HepG2 (cell line): ENCODE measurements around the gene SLC25A44. TPM values are rescaled to one million over a fixed set of nuclear protein-coding genes. Genes with fewer than 3 reads are reported as not detected.

Experiments
- AKAP8 ChIP-seq: sonication (generic); formaldehyde crosslinking; IDR thresholded peaks from 2 replicates; pipeline ENCODE4 v1.5.1; 2020; ENCODE audit warnings: mild to moderate bottlenecking, missing genetic modification reagents
- BCL6 ChIP-seq: IDR thresholded peaks from 2 replicates; pipeline ENCODE4 v1.6.1; 2016; ENCODE audit warnings: missing genetic modification reagents, missing compliant biosample characterization
- EED ChIP-seq: sonication (generic); formaldehyde crosslinking; IDR thresholded peaks from 2 replicates; pipeline ENCODE4 v1.5.0; 2020; ENCODE audit warnings: mild to moderate bottlenecking, missing genetic modification reagents
- HNRNPH1 ChIP-seq: fragments of 200-400 bp; formaldehyde crosslinking; optimal IDR thresholded peaks from 2 replicates; pipeline ENCODE3; 2017; ENCODE audit warnings: mild to moderate bottlenecking, low read depth, low read length
- HNRNPK ChIP-seq: fragments of 200-400 bp; formaldehyde crosslinking; IDR thresholded peaks from 2 replicates; pipeline ENCODE4 v1.6.1; 2018; ENCODE audit warnings: low read length, low read depth, moderate library complexity, mild to moderate bottlenecking; ENCODE audit not compliant: poor library complexity, severe bottlenecking
- MIXL1 ChIP-seq: IDR thresholded peaks from 2 replicates; pipeline ENCODE4 v1.6.1; 2016
- NFE2 ChIP-seq: sonication (generic); formaldehyde crosslinking; IDR thresholded peaks from 2 replicates; pipeline ENCODE4 v1.4.0; 2020; ENCODE audit warnings: missing genetic modification reagents
- NONO ChIP-seq, 2 experiments: fragments of 450-650 bp in 1 of 2; sonication (generic) in 1 of 2; formaldehyde crosslinking in 1 of 2; IDR thresholded peaks in 1 of 2; conservative IDR thresholded peaks in 1 of 2; 2 replicates each; pipeline versions ENCODE4 v1.6.1 to v1.8.0; 2017 to 2022; ENCODE audit warnings: mild to moderate bottlenecking in 1 of 2, missing genetic modification reagents in 1 of 2, moderate library complexity in 1 of 2
- NRL ChIP-seq: sonication (generic); formaldehyde crosslinking; IDR thresholded peaks from 2 replicates; pipeline ENCODE4 v1.5.0; 2020; ENCODE audit warnings: missing genetic modification reagents, mild to moderate bottlenecking, moderate library complexity, borderline replicate concordance
- PHF21A ChIP-seq: sonication (generic); formaldehyde crosslinking; IDR thresholded peaks from 2 replicates; pipeline ENCODE4 v1.5.0; 2020; ENCODE audit warnings: mild to moderate bottlenecking, missing genetic modification reagents
- ZBTB26 ChIP-seq: IDR thresholded peaks from 2 replicates; pipeline ENCODE4 v1.6.1; 2016; ENCODE audit warnings: missing compliant biosample characterization, missing genetic modification reagents, borderline replicate concordance
- ZNF235 ChIP-seq: sonication (generic); formaldehyde crosslinking; IDR thresholded peaks from 2 replicates; pipeline ENCODE4 v1.8.1; 2023; ENCODE audit warnings: mild to moderate bottlenecking, missing genetic modification reagents, borderline replicate concordance
- ZSCAN25 ChIP-seq: sonication (generic); formaldehyde crosslinking; IDR thresholded peaks from 2 replicates; pipeline ENCODE4 v1.8.0; 2022; ENCODE audit warnings: mild to moderate bottlenecking, missing genetic modification reagents
- polyA plus RNA-seq, 8 experiments: library from polyadenylated mRNA; depleted of rRNA in 3 of 8; stranded (reverse) in 7 of 8; unstranded in 1 of 8; fragments of >200 nt; fragmentation: Illumina TruSeq in 4 of 8; extraction: Trizol in 4 of 8; gene quantifications; 2 replicates each; pipeline versions ENCODE4 v1.2.1 to v1.2.3, GENCODE V29; 2011 to 2016; ENCODE audit warnings: low read depth in 4 of 8, missing spikeins in 1 of 8, mixed read lengths in 1 of 8; ENCODE audit not compliant: insufficient read depth in 1 of 8
- total RNA-seq, 5 experiments: library from RNA; depleted of rRNA; stranded (reverse); fragments of >200 nt; fragmentation: Illumina TruSeq; extraction: Trizol; gene quantifications; 2 replicates each; pipeline ENCODE4 v1.2.3, GENCODE V29; 2016; ENCODE audit warnings: low read depth in 1 of 5
- TF ChIP-seq, protein P1 (sequence below): sonication (generic); formaldehyde crosslinking; IDR thresholded peaks from 2 replicates; pipeline ENCODE4 v1.4.0; 2020; ENCODE audit warnings: missing genetic modification reagents, low read depth, mild to moderate bottlenecking, borderline replicate concordance
- TF ChIP-seq, protein P2 (sequence below): sonication (generic); formaldehyde crosslinking; IDR thresholded peaks from 2 replicates; pipeline ENCODE4 v1.5.0; 2020; ENCODE audit warnings: missing genetic modification reagents, mild to moderate bottlenecking, borderline replicate concordance
- TF ChIP-seq, protein P3 (sequence below): sonication (generic); formaldehyde crosslinking; IDR thresholded peaks from 2 replicates; pipeline ENCODE4 v1.4.0; 2020; ENCODE audit warnings: missing genetic modification reagents
- TF ChIP-seq, protein P4 (sequence below): sonication (generic); formaldehyde crosslinking; IDR thresholded peaks from 2 replicates; pipeline ENCODE4 v1.4.0; 2020; ENCODE audit warnings: low read depth, mild to moderate bottlenecking, missing genetic modification reagents
- TF ChIP-seq, protein P5 (sequence below): sonication (generic); formaldehyde crosslinking; IDR thresholded peaks from 2 replicates; pipeline ENCODE4 v1.5.0; 2020; ENCODE audit warnings: mild to moderate bottlenecking, missing genetic modification reagents, borderline replicate concordance

SLC25A44 gene
- total and polyA plus RNA-seq, 2 of the 13 experiments (the other 11 are each of a cell fraction or from before 2014, with no cell fraction given): 10.7 to 13.4 TPM

- TF ChIP-seq NONO (IDR thresholded peaks at IDR 0.05) (no peak), NONO (CRISPR knock-in tag; conservative IDR thresholded peaks at IDR 0.05) (no peak; the same call in 1 of the 2 replicates), ZNF235 (CRISPR knock-in tag) (0 out of 2 replicates have a peak, but pooled peaks have one; percentile 49), PHF21A (CRISPR knock-in tag) (no peak), ZBTB26 (CRISPR knock-in tag) (no peak), NRL (CRISPR knock-in tag) (no peak), EED (peak; percentile 58; the same call in 1 of the 2 replicates), AKAP8 (peak; percentile 93), BCL6 (CRISPR knock-in tag) (no peak), ZSCAN25 (CRISPR knock-in tag) (no peak), NFE2 (CRISPR knock-in tag) (no peak), MIXL1 (CRISPR knock-in tag) (no peak), HNRNPH1 (no peak), HNRNPK (peak; percentile 22)
- TF ChIP-seq, protein P1, sequence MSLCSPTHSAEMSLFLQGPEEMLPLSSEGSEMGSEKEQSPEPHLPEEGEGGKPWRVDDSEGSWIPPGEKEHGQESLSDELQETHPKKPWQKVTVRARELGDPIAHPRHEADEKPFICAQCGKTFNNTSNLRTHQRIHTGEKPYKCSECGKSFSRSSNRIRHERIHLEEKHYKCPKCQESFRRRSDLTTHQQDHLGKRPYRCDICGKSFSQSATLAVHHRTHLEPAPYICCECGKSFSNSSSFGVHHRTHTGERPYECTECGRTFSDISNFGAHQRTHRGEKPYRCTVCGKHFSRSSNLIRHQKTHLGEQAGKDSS: 0 out of 2 replicates have a peak, but pooled peaks have one; percentile 45
- TF ChIP-seq, protein P2, sequence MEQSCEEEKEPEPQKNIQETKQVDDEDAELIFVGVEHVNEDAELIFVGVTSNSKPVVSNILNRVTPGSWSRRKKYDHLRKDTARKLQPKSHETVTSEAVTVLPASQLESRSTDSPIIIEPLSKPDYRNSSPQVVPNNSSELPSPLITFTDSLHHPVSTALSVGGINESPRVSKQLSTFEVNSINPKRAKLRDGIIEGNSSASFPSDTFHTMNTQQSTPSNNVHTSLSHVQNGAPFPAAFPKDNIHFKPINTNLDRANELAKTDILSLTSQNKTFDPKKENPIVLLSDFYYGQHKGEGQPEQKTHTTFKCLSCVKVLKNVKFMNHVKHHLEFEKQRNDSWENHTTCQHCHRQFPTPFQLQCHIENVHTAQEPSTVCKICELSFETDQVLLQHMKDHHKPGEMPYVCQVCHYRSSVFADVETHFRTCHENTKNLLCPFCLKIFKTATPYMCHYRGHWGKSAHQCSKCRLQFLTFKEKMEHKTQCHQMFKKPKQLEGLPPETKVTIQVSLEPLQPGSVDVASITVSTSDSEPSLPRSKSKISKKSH (CRISPR knock-in tag): peak; percentile 79; the same call in 1 of the 2 replicates
- TF ChIP-seq, protein P3, sequence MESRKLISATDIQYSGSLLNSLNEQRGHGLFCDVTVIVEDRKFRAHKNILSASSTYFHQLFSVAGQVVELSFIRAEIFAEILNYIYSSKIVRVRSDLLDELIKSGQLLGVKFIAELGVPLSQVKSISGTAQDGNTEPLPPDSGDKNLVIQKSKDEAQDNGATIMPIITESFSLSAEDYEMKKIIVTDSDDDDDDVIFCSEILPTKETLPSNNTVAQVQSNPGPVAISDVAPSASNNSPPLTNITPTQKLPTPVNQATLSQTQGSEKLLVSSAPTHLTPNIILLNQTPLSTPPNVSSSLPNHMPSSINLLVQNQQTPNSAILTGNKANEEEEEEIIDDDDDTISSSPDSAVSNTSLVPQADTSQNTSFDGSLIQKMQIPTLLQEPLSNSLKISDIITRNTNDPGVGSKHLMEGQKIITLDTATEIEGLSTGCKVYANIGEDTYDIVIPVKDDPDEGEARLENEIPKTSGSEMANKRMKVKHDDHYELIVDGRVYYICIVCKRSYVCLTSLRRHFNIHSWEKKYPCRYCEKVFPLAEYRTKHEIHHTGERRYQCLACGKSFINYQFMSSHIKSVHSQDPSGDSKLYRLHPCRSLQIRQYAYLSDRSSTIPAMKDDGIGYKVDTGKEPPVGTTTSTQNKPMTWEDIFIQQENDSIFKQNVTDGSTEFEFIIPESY: no peak
- TF ChIP-seq, protein P4, sequence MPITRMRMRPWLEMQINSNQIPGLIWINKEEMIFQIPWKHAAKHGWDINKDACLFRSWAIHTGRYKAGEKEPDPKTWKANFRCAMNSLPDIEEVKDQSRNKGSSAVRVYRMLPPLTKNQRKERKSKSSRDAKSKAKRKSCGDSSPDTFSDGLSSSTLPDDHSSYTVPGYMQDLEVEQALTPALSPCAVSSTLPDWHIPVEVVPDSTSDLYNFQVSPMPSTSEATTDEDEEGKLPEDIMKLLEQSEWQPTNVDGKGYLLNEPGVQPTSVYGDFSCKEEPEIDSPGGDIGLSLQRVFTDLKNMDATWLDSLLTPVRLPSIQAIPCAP: 0 out of 2 replicates have a peak, but pooled peaks have one; percentile 61
- TF ChIP-seq, protein P5, sequence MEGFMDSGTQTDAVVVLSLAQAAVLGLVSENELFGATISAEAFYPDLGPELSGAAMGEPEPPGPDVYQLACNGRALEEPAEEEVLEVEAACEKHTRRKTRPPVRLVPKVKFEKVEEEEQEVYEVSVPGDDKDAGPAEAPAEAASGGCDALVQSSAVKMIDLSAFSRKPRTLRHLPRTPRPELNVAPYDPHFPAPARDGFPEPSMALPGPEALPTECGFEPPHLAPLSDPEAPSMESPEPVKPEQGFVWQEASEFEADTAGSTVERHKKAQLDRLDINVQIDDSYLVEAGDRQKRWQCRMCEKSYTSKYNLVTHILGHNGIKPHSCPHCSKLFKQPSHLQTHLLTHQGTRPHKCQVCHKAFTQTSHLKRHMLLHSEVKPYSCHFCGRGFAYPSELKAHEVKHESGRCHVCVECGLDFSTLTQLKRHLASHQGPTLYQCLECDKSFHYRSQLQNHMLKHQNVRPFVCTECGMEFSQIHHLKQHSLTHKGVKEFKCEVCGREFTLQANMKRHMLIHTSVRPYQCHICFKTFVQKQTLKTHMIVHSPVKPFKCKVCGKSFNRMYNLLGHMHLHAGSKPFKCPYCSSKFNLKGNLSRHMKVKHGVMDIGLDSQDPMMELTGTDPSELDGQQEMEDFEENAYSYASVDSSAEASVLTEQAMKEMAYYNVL: 0 out of 2 replicates have a peak, but pooled peaks have one; percentile 56
Measured at GRCh38 chr1:156245451-156246232, 51.7 kb downstream of the SLC25A44 start (continued).
